ENCODE measurements around the gene NYAP2. TPM values are rescaled to one million over a fixed set of nuclear protein-coding genes. Genes with fewer than 3 reads are reported as not detected.
A peak's percentile ranks its signal among the peaks of the same experiment; 100 is the strongest.

The NYAP2 gene
- total RNA-seq, 1 donor, result not detected

DNA sequence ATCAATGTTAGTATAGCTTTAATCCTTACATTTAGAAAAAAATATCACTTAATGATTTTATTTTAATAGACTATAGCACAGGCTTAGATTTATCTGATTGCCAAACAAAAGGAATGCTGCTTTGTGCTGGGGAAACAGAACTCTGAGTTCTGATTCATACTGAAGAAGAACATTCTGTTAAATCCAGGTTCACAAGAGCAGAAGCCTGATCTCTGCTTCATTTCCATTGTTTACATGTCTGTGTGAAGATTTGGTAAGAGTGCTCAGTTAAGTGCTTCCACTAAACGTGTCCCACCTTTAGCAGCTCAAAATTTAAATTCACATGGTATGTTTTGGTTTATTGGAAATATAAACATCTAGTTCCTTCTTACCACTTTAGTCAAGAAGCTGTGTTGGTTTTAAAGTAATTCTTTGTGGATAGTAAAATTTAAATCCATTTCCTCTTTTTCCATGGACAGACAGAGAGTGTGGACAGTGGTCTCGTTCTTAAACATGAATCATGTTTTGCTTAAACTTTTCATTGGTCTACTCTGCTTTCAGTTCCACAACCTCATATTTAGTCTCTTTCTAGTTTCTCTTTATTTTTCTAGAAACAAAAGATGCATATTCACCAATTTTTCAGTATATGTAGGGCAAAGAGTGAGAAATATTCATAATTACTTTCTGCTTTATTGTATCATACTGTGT is 59.1 kb downstream of the NYAP2 start:
- TF ChIP-seq, protein P1, sequence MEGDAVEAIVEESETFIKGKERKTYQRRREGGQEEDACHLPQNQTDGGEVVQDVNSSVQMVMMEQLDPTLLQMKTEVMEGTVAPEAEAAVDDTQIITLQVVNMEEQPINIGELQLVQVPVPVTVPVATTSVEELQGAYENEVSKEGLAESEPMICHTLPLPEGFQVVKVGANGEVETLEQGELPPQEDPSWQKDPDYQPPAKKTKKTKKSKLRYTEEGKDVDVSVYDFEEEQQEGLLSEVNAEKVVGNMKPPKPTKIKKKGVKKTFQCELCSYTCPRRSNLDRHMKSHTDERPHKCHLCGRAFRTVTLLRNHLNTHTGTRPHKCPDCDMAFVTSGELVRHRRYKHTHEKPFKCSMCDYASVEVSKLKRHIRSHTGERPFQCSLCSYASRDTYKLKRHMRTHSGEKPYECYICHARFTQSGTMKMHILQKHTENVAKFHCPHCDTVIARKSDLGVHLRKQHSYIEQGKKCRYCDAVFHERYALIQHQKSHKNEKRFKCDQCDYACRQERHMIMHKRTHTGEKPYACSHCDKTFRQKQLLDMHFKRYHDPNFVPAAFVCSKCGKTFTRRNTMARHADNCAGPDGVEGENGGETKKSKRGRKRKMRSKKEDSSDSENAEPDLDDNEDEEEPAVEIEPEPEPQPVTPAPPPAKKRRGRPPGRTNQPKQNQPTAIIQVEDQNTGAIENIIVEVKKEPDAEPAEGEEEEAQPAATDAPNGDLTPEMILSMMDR (IDR thresholded peaks at IDR 0.05; ENCODE audit: insufficient read depth, low read length), result no peak
- no peak overlapping the region for H3K4me3 ChIP-seq (ENCODE audit: low read depth, low read length)
- DNase-seq (ENCODE audit: low read depth), result no peak

DNA sequence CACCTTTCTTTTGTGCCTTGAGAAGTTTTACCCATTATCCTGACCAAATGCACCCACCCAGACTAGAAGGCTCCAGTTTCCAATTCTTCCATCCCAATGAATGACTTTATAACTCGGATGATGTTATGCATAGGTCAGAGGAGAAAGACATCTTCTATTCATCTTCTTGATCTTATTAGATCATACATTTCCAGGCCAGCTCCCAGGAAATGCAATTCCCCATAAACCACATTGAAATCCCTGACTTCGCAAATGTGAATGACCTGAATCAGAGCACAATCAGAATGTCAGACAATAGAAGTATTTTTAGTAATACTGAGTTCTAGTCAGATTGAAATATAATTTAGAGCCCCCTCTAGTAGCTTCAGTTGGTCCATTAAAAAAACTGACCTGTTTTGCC is 62.9 kb downstream of the NYAP2 start:
- DNase-seq (ENCODE audit: low read depth), result no peak
- no peak overlapping the region for H3K4me3 ChIP-seq (ENCODE audit: low read depth, low read length)

DNA sequence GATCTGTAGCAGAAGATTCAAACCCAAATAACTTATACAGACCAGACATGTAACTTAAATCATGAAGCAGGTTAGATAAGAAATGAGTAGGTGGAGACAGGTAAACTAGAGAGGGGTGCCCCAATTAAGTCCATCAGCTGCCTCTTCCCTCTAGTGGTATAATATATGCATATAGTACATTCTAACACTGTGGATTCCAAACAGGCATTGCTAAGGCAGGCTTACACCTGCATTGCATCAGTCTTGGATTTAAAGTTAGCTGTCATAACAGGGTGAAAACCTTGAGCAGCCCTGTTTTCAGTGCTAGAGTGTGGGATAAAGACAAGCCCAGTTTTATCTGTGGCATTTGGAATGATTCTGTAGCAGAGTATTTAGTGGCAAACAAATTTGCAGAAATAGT is 63.4 kb downstream of the NYAP2 start:
- TF ChIP-seq, protein P1 (IDR thresholded peaks at IDR 0.05; ENCODE audit: insufficient read depth, low read length), result no peak
- no peak overlapping the region for H3K4me3 ChIP-seq (ENCODE audit: low read depth, low read length)
- peak; percentile 27 for DNase-seq (ENCODE audit: low read depth)

More for the DNA sequence above, 62.9 kb downstream of the NYAP2 start:
- TF ChIP-seq, protein P1 (IDR thresholded peaks at IDR 0.05; ENCODE audit: insufficient read depth, low read length), result no peak

DNA sequence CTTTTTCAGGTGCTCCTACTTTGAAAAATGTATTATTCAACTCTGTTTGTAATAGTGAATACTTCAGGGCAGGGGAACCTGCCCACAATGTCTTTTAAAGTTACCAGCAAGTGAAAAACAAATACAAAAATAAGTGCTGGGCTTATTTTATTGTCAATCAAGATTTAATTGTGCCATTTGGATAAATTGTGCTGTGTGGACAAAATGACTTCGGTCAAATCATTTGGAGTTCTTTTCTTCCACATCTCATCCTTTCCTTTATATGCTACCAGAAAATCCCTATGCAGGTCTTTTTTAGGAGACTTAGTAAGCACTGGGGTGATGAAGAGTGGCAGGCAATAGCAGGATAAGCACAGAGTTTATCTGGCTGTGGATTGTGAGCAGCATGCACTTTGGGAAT is 63.9 kb downstream of the NYAP2 start:
- TF ChIP-seq, protein P1 (IDR thresholded peaks at IDR 0.05; ENCODE audit: insufficient read depth, low read length), result no peak
- DNase-seq (ENCODE audit: low read depth), result no peak
- H3K4me3 ChIP-seq (ENCODE audit: low read depth, low read length), result no peak overlapping the region

GRCh38 chr2:225464346-225465025 is 65.0 kb downstream of the NYAP2 start:
- no peak for DNase-seq (ENCODE audit: low read depth)
- peak overlapping the region; percentile 37 for H3K4me3 ChIP-seq (ENCODE audit: low read depth, low read length)
- TF ChIP-seq, protein P1 (IDR thresholded peaks at IDR 0.05; ENCODE audit: insufficient read depth, low read length), result no peak

DNA sequence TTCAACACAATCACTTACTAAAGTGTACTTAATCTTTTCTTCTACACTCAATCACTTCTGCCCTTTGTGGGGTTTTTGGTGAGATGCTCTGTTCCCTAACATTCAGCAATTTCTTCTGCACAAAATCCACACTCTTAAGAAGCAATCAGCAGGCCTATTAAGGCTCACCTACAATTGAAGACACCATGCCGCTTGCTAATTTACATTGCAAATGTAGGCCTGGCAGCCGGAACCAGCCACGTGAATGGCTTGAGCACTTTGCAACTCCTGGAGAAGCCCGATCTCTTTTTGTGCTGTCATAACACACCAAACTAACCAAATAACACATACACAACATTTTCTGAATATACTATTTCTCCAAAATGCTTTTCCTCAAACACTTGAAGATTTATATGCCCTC is 66.3 kb downstream of the NYAP2 start:
- no peak for DNase-seq (ENCODE audit: low read depth)
- TF ChIP-seq, protein P1 (IDR thresholded peaks at IDR 0.05; ENCODE audit: insufficient read depth, low read length), result no peak
- H3K4me3 ChIP-seq (ENCODE audit: low read depth, low read length), result no peak overlapping the region
